Nephron progenitor cell (in vitro differentiated cells): ENCODE data around the gene MIA3.
A peak's percentile ranks its signal among the peaks of the same experiment; 100 is the strongest.

Experiments used
- DNase-seq: peaks from one replicate; pipeline ENCODE4 v3.0.0; 2021
- H3K27ac Mint-ChIP-seq: 2 replicates; pipeline ENCODE4 v1.8.0; 2021; ENCODE audit warnings: mild to moderate bottlenecking, moderate library complexity, mixed read lengths
- H3K27me3 Mint-ChIP-seq: 2 replicates; pipeline ENCODE4 v1.8.0; 2021; ENCODE audit warnings: mild to moderate bottlenecking, low read depth, mixed read lengths; ENCODE audit not compliant: poor library complexity
- H3K36me3 Mint-ChIP-seq: 2 replicates; pipeline ENCODE4 v1.8.0; 2021; ENCODE audit warnings: low read depth, mixed read lengths
- H3K4me1 Mint-ChIP-seq: 2 replicates; pipeline ENCODE4 v1.8.0; 2021; ENCODE audit warnings: mixed read lengths
- H3K4me3 Mint-ChIP-seq: 2 replicates; pipeline ENCODE4 v1.8.0; 2021; ENCODE audit warnings: mild to moderate bottlenecking, moderate library complexity, mixed read lengths
- H3K9me3 Mint-ChIP-seq: 2 replicates; pipeline ENCODE4 v1.8.0; 2021; ENCODE audit warnings: mild to moderate bottlenecking, moderate library complexity, mixed read lengths
- CTCF ChIP-seq: fragments of 200-600 bp; sonication (generic); IDR thresholded peaks from 2 replicates; pipeline ENCODE4 v1.5.0; 2021; ENCODE audit warnings: antibody characterized with exemption

MIA3 gene

GRCh38 chr1:222586842-222587241 lies 31.1 kb upstream of the MIA3 start:
- peak overlapping the region; percentile 12 for H3K4me3 Mint-ChIP-seq

GRCh38 chr1:222588135-222588534 lies 29.8 kb upstream of the MIA3 start:
- Mint-ChIP-seq H3K27ac (no peak overlapping the region), H3K4me1 (peaks cover 50% of the 10 kb centered on the region), H3K36me3 (peaks cover 49% of the 10 kb centered on the region), H3K4me3 (peak overlapping the region; percentile 96), H3K27me3 (peaks cover 14% of the 10 kb centered on the region), H3K9me3 (no peaks in the 10 kb centered on the region)
- no peak for DNase-seq
- TF ChIP-seq CTCF, result no peak

More at GRCh38 chr1:222586842-222587241, 31.1 kb upstream of the MIA3 start:
- H3K27ac Mint-ChIP-seq, result no peak overlapping the region
- peaks cover 62% of the 10 kb centered on the region for H3K36me3 Mint-ChIP-seq
- peaks cover 50% of the 10 kb centered on the region for H3K4me1 Mint-ChIP-seq
- H3K9me3 Mint-ChIP-seq, result no peaks in the 10 kb centered on the region
- TF ChIP-seq CTCF, result no peak
- no peak for DNase-seq
- H3K27me3 Mint-ChIP-seq, result peaks cover 6% of the 10 kb centered on the region

- peak; percentile 80 for DNase-seq
- H3K27me3 Mint-ChIP-seq, result peaks cover 15% of the 10 kb centered on the region
- H3K27ac Mint-ChIP-seq, result peak within 1 kb of the TSS; percentile 98
- peaks cover 38% of the 10 kb centered on the region for H3K36me3 Mint-ChIP-seq
- peak within 1 kb of the TSS; percentile 96 for H3K4me3 Mint-ChIP-seq
- no peak for TF ChIP-seq CTCF
- H3K4me1 Mint-ChIP-seq, result peaks cover 50% of the 10 kb centered on the region
- H3K9me3 Mint-ChIP-seq, result peaks cover 8% of the 10 kb centered on the region
These were observed 28.2 kb upstream of the MIA3 start, which contains the start of gene TAF1A for GRCh38 chr1:222589462-222590302. Gene TAF1A (minus strand): TSS chr1:222589933.

- peaks cover 22% of the 10 kb centered on the region for H3K9me3 Mint-ChIP-seq
- TF ChIP-seq CTCF, result no peak
- no peak overlapping the region for H3K27ac Mint-ChIP-seq
- peaks cover 37% of the 10 kb centered on the region for H3K4me1 Mint-ChIP-seq
- H3K36me3 Mint-ChIP-seq, result peaks cover 27% of the 10 kb centered on the region
- no peak for DNase-seq
- H3K27me3 Mint-ChIP-seq, result peaks cover 32% of the 10 kb centered on the region
- peak overlapping the region; percentile 45 for H3K4me3 Mint-ChIP-seq
These were observed 25.7 kb upstream of the MIA3 start for GRCh38 chr1:222592171-222592570.

GRCh38 chr1:222594789-222595188 lies 23.1 kb upstream of the MIA3 start:
- Mint-ChIP-seq H3K9me3 (peaks cover 22% of the 10 kb centered on the region), H3K27me3 (peaks cover 45% of the 10 kb centered on the region), H3K36me3 (peaks cover 14% of the 10 kb centered on the region), H3K4me3 (no peak overlapping the region), H3K27ac (no peak overlapping the region), H3K4me1 (peaks cover 12% of the 10 kb centered on the region)
- no peak for TF ChIP-seq CTCF
- DNase-seq, result no peak

GRCh38 chr1:222596696-222597095 lies 21.2 kb upstream of the MIA3 start:
- Mint-ChIP-seq H3K4me3 (no peak overlapping the region), H3K27ac (no peak overlapping the region), H3K9me3 (peaks cover 22% of the 10 kb centered on the region), H3K36me3 (peaks cover 14% of the 10 kb centered on the region), H3K27me3 (peaks cover 50% of the 10 kb centered on the region), H3K4me1 (no peaks in the 10 kb centered on the region)
- DNase-seq, result no peak
- no peak for TF ChIP-seq CTCF
